HCT116 (cell line): ENCODE data around the gene RDH14. TPM values are rescaled to one million over a fixed set of nuclear protein-coding genes. Genes with fewer than 3 reads are reported as not detected.

Source experiments
- ATAC-seq: fragments of 200-7000 bp; cut with Tn5 transposase; 2 replicates; pipeline ENCODE4 v1.9.1; 2020; ENCODE audit warnings: mild to moderate bottlenecking, moderate library complexity
- BruUV-seq: library from RNA; stranded (reverse); fragments of 400-500 nt; replicated peaks from 2 replicates; lab custom pipeline; 2021; lab: Mats Ljungman, UMichigan
- CTCF ChIA-PET: fragments of 300-600 bp; sonication (Branson Sonifier 250); formaldehyde crosslinking; loops from one replicate; lab custom pipeline; 2021; ENCODE audit warnings: antibody characterized with exemption; lab: Charles Lee
- POLR2A ChIA-PET: fragments of 300-600, 350-600 bp; sonication (Branson Sonifier 250); formaldehyde crosslinking; loops from one replicate; lab custom pipeline; 2021; ENCODE audit warnings: antibody characterized with exemption; lab: Charles Lee
- RAD21 ChIA-PET, 2 experiments: fragments of 300-600 bp; sonication (Branson Sonifier 250); formaldehyde crosslinking; loops; one replicate each; lab custom pipeline; 2023; ENCODE audit warnings: low total read pairs in 2 of 2; ENCODE audit not compliant: uncharacterized antibody in 2 of 2, unreplicated experiment in 2 of 2, low non-redundant PET in 1 of 2; lab: Charles Lee
- DNase-seq: peaks from one replicate; pipeline ENCODE4 v3.0.0-alpha.2; 2010; ENCODE audit warnings: low read depth, low spot score
- H2AFZ ChIP-seq: fragments of 200-600 bp; shearing (Covaris generic), sonication (generic); 2 replicates; pipeline ENCODE4 v1.6.1; 2017; ENCODE audit warnings: low read depth, mixed run types, mixed read lengths, antibody characterized with exemption, low read length; ENCODE audit not compliant: poor library complexity, severe bottlenecking
- H3K27ac ChIP-seq: 2 replicates; pipeline ENCODE4 v1.5.1; 2012; ENCODE audit warnings: low read depth, low read length
- H3K27me3 ChIP-seq: fragments of 200-600 bp; sonication (generic); 2 replicates; pipeline ENCODE4 v1.6.1; 2016; ENCODE audit warnings: mixed run types, low read length, mixed read lengths; ENCODE audit not compliant: insufficient read depth
- H3K36me3 ChIP-seq, 2 experiments: fragments of 200-500 bp in 1 of 2; fragments of 200-600 bp in 1 of 2; sonication (Bioruptor generic) in 1 of 2; sonication (generic) in 1 of 2; 2 replicates each; pipeline versions ENCODE4 v1.5.1 to v1.6.1; 2014 to 2016; ENCODE audit warnings: low read length in 2 of 2, inconsistent platforms in 1 of 2, mixed read lengths in 1 of 2, mixed run types in 1 of 2; ENCODE audit not compliant: insufficient read depth in 2 of 2, control insufficient read depth in 1 of 2
- H3K4me1 ChIP-seq, 2 experiments: fragments of 200-600 bp in 1 of 2; sonication (generic) in 1 of 2; 2 replicates each; pipeline versions ENCODE4 v1.5.1 to v1.6.1; 2012 to 2017; ENCODE audit warnings: low read length in 2 of 2, inconsistent platforms in 1 of 2, mild to moderate bottlenecking in 1 of 2, mixed read lengths in 1 of 2, mixed run types in 1 of 2, moderate library complexity in 1 of 2; ENCODE audit not compliant: insufficient read depth in 2 of 2, control insufficient read depth in 1 of 2
- H3K4me2 ChIP-seq: fragments of 200-600 bp; sonication (generic); 2 replicates; pipeline ENCODE4 v1.6.1; 2017; ENCODE audit warnings: mixed run types, low read length, mixed read lengths
- H3K4me3 ChIP-seq, 2 experiments: fragments of 200-600 bp in 1 of 2; sonication (generic) in 1 of 2; replicated peaks in 1 of 2; 2 replicates each; pipeline ENCODE4 v1.5.1; 2011 to 2016; ENCODE audit warnings: low read length in 2 of 2, control low read depth in 1 of 2, low read depth in 1 of 2, mild to moderate bottlenecking in 1 of 2, mixed read lengths in 1 of 2, mixed run types in 1 of 2
- H3K79me2 ChIP-seq: fragments of 200-600 bp; sonication (generic); 2 replicates; pipeline ENCODE4 v1.6.1; 2017; ENCODE audit warnings: mild to moderate bottlenecking, mixed run types, low read length, moderate library complexity, mixed read lengths; ENCODE audit not compliant: insufficient read depth
- H3K9ac ChIP-seq: fragments of 200-600 bp; sonication (generic); 2 replicates; pipeline ENCODE4 v1.6.1; 2016; ENCODE audit warnings: low read length, mixed read lengths
- H3K9me2 ChIP-seq: fragments of 200-600 bp; sonication (generic), shearing (Covaris generic); 2 replicates; pipeline ENCODE4 v1.6.1; 2017; ENCODE audit warnings: mixed run types, mild to moderate bottlenecking, moderate library complexity; ENCODE audit not compliant: insufficient read depth
- H3K9me3 ChIP-seq, 2 experiments: fragments of 200-500 bp in 1 of 2; fragments of 200-600 bp in 1 of 2; sonication (Bioruptor generic) in 1 of 2; sonication (generic) in 1 of 2; 2 replicates each; pipeline ENCODE4 v1.6.1; 2014 to 2017; ENCODE audit warnings: low read length in 2 of 2, mixed read lengths in 2 of 2, inconsistent platforms in 1 of 2, low read depth in 1 of 2, mild to moderate bottlenecking in 1 of 2, mixed run types in 1 of 2, moderate library complexity in 1 of 2; ENCODE audit not compliant: control insufficient read depth in 1 of 2, insufficient read depth in 1 of 2
- H4K20me1 ChIP-seq: fragments of 200-600 bp; sonication (generic), shearing (Covaris generic); 2 replicates; pipeline ENCODE4 v1.6.1; 2017; ENCODE audit warnings: mixed run types, mild to moderate bottlenecking, moderate library complexity; ENCODE audit not compliant: insufficient read depth
- ATF3 ChIP-seq: IDR thresholded peaks from 2 replicates; pipeline ENCODE4 v1.6.1; 2012
- CBX3 ChIP-seq: IDR thresholded peaks from 2 replicates; pipeline ENCODE4 v1.6.1; 2012; ENCODE audit warnings: low read depth
- CEBPB ChIP-seq: IDR thresholded peaks from 2 replicates; pipeline ENCODE4 v1.6.1; 2012; ENCODE audit warnings: low read depth
- CTCF ChIP-seq, 3 experiments: fragments of 200-600 bp in 1 of 3; sonication (generic) in 1 of 3; IDR thresholded peaks in 2 of 3; conservative IDR thresholded peaks in 1 of 3; 2 replicates each; pipeline ENCODE4 v1.5.1; 2012 to 2017; ENCODE audit warnings: low read depth in 2 of 3, low read length in 2 of 3, antibody characterized with exemption in 1 of 3, borderline replicate concordance in 1 of 3, control low read depth in 1 of 3, mild to moderate bottlenecking in 1 of 3, mixed read lengths in 1 of 3, mixed run types in 1 of 3, moderate library complexity in 1 of 3; ENCODE audit not compliant: insufficient read depth in 1 of 3
- EGR1 ChIP-seq: IDR thresholded peaks from 2 replicates; pipeline ENCODE4 v1.6.1; 2012; ENCODE audit warnings: low read depth
- EZH2 ChIP-seq: fragments of 200-600 bp; sonication (generic); IDR thresholded peaks from 2 replicates; pipeline ENCODE4 v1.6.1; 2017; ENCODE audit warnings: antibody characterized with exemption, mixed run types
- EZH2phosphoT487 ChIP-seq: fragments of 200-600 bp; IDR thresholded peaks from 2 replicates; pipeline ENCODE4 v1.6.1; 2018; ENCODE audit warnings: antibody characterized with exemption, borderline replicate concordance
- FOSL1 ChIP-seq: IDR thresholded peaks from 2 replicates; pipeline ENCODE4 v1.6.1; 2012; ENCODE audit warnings: low read depth
- JUND ChIP-seq: IDR thresholded peaks from 2 replicates; pipeline ENCODE4 v1.6.1; 2012
- MAX ChIP-seq: IDR thresholded peaks from 2 replicates; pipeline ENCODE4 v1.6.1; 2012
- POLR2AphosphoS5 ChIP-seq: IDR thresholded peaks from 2 replicates; pipeline ENCODE4 v1.6.1; 2011; ENCODE audit warnings: mild to moderate bottlenecking, low read depth, low read length, moderate library complexity
- RAD21 ChIP-seq: IDR thresholded peaks from 2 replicates; pipeline ENCODE4 v1.6.1; 2012; ENCODE audit warnings: low read depth, mild to moderate bottlenecking
- SIN3A ChIP-seq: IDR thresholded peaks from 2 replicates; pipeline ENCODE4 v1.6.1; 2012; ENCODE audit warnings: low read depth
- SRF ChIP-seq: IDR thresholded peaks from 2 replicates; pipeline ENCODE4 v1.6.1; 2012; ENCODE audit warnings: low read depth
- YY1 ChIP-seq: IDR thresholded peaks from 2 replicates; pipeline ENCODE4 v1.6.1; 2011; ENCODE audit warnings: low read length, low read depth, moderate library complexity, mild to moderate bottlenecking; ENCODE audit not compliant: insufficient replicate concordance; ENCODE audit errors: extremely low read depth
- ZBTB33 ChIP-seq: IDR thresholded peaks from 2 replicates; pipeline ENCODE4 v1.6.1; 2011; ENCODE audit warnings: mild to moderate bottlenecking, low read length, moderate library complexity; ENCODE audit not compliant: insufficient replicate concordance; ENCODE audit errors: extremely low read depth
- ZFX ChIP-seq: fragments of 450-650 bp; IDR thresholded peaks from 2 replicates; pipeline ENCODE4 v1.6.1; 2017
- ZNF274 ChIP-seq: fragments of 200-500 bp; sonication (Bioruptor generic); IDR thresholded peaks from 2 replicates; pipeline ENCODE4 v1.6.1; 2014; ENCODE audit warnings: mild to moderate bottlenecking, low read depth, low read length, inconsistent platforms
- intact Hi-C: fragments of 100-400 bp; cut with micrococcal nuclease; formaldehyde crosslinking; loops from 2 replicates; pipeline ENCODE4 v1.10.0; 2022
- total RNA-seq: library from RNA; stranded (reverse); gene quantifications from one replicate; pipeline ENCODE4 v1.2.1, GENCODE V29; 2021; ENCODE audit not compliant: unreplicated experiment

Gene RDH14
- total RNA-seq, 1 experiment from 2014 or later = 15.5 TPM

- no peaks in the 10 kb centered on the region for H3K4me1 ChIP-seq
- H3K4me2 ChIP-seq = no peak overlapping the region
- DNase-seq (no peak), ATAC-seq (no peak)
- H2AFZ ChIP-seq = no peak overlapping the region
- H3K27ac ChIP-seq = no peak overlapping the region
- H3K9me3 ChIP-seq = no peaks in the 10 kb centered on the region
- no peaks in the 10 kb centered on the region for H3K79me2 ChIP-seq
- H3K9me2 ChIP-seq = no peaks in the 10 kb centered on the region
- ChIA-PET CTCF (no interaction called here), RAD21 (no interaction called here), POLR2A (no interaction called here)
- no peaks in the 10 kb centered on the region for H3K27me3 ChIP-seq
- H3K36me3 ChIP-seq = no peaks in the 10 kb centered on the region
- BruUV-seq = no TSS peak
- TF ChIP-seq POLR2AphosphoS5 (no peak), ZNF274 (no peak), ZFX (no peak), SIN3A (no peak), ATF3 (no peak), RAD21 (no peak)
- H3K4me3 ChIP-seq = no peak overlapping the region
- no peak overlapping the region for H3K9ac ChIP-seq
- no peaks in the 10 kb centered on the region for H4K20me1 ChIP-seq
- intact Hi-C loops = no loop called here
Measured at GRCh38 chr2:18592372-18592771, 31.9 kb upstream of the RDH14 start.

GRCh38 chr2:18589354-18589753 lies 28.9 kb upstream of the RDH14 start, which contains the start of gene NT5C1B:
Gene NT5C1B (minus strand): TSS chr2:18589569. CDS start chr2:18589468, 101 bp downstream.
- intact Hi-C loops = no loop called here
- CTCF ChIA-PET = no interaction called here
- Histone ChIP-seq H3K4me2 (no peak within 1 kb of the TSS), H3K4me3 (no peak within 1 kb of the TSS), H2AFZ (no peak within 1 kb of the TSS), H3K27me3 (no peaks in the 10 kb centered on the region), H3K9ac (no peak within 1 kb of the TSS), H4K20me1 (no peaks in the 10 kb centered on the region), H3K36me3 (no peaks in the 10 kb centered on the region), H3K27ac (no peak within 1 kb of the TSS), H3K4me1 (no peaks in the 10 kb centered on the region), H3K79me2 (no peaks in the 10 kb centered on the region), H3K9me3 (no peaks in the 10 kb centered on the region), H3K9me2 (no peaks in the 10 kb centered on the region)
- BruUV-seq = no TSS peak
- RAD21 ChIA-PET = no interaction called here
- POLR2A ChIA-PET = no interaction called here
- DNase-seq (no peak), ATAC-seq (no peak)
- TF ChIP-seq MAX (no peak), JUND (no peak), FOSL1 (no peak), CBX3 (no peak), ZBTB33 (no peak), ZNF274 (no peak), YY1 (no peak), SIN3A (no peak), EZH2phosphoT487 (no peak), RAD21 (no peak), EGR1 (no peak), POLR2AphosphoS5 (no peak), SRF (no peak), EZH2 (no peak), ZFX (no peak), CEBPB (no peak), CTCF (IDR thresholded peaks at IDR 0.05 in 2 of 3, conservative IDR thresholded peaks at IDR 0.05 in 1 of 3; ENCODE audit: borderline replicate concordance in 1 of 3, insufficient read depth in 1 of 3, low read depth in 2 of 3, low read length in 2 of 3) (no peak)
